HFF-Myc (cell line): ENCODE results near the gene ALX4.

Source experiments
- DNase-seq: peaks from one replicate; pipeline ENCODE4 v3.0.0-alpha.2; 2011; ENCODE audit warnings: low read depth; ENCODE audit errors: extremely low read depth
- H3K4me3 ChIP-seq: replicated peaks from 2 replicates; pipeline ENCODE4 v1.5.1; 2011; ENCODE audit warnings: low read depth, mild to moderate bottlenecking, control low read depth, low read length
- TF ChIP-seq, protein P1 (sequence below): IDR thresholded peaks from 2 replicates; pipeline ENCODE4 v1.5.1; 2012; ENCODE audit warnings: mild to moderate bottlenecking, low read depth, low read length, control low read depth; ENCODE audit errors: missing control alignments

Gene ALX4

DNA sequence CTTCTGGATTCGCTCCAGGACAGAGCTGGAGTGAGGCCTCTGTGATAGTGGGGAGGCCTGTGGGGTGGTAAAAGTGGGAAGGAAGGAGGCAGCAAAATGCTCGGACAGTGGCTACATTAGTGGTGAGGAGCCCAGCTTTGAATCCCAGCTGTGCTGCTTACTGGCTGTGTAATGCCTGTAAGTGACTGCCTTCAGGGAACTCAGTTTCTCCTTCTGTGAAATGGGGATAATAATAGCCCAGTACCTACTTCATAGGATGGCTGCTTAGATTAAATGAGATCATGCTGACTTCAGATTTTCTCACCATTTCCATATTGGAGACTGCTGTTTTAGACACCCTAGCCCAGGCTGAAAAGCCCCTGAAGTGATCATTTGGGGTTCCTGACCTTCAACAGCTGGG lies 8.4 kb upstream of the ALX4 start:
- H3K4me3 ChIP-seq, result no peak overlapping the region
- DNase-seq, result no peak
- TF ChIP-seq, protein P1, sequence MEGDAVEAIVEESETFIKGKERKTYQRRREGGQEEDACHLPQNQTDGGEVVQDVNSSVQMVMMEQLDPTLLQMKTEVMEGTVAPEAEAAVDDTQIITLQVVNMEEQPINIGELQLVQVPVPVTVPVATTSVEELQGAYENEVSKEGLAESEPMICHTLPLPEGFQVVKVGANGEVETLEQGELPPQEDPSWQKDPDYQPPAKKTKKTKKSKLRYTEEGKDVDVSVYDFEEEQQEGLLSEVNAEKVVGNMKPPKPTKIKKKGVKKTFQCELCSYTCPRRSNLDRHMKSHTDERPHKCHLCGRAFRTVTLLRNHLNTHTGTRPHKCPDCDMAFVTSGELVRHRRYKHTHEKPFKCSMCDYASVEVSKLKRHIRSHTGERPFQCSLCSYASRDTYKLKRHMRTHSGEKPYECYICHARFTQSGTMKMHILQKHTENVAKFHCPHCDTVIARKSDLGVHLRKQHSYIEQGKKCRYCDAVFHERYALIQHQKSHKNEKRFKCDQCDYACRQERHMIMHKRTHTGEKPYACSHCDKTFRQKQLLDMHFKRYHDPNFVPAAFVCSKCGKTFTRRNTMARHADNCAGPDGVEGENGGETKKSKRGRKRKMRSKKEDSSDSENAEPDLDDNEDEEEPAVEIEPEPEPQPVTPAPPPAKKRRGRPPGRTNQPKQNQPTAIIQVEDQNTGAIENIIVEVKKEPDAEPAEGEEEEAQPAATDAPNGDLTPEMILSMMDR, result no peak

DNA sequence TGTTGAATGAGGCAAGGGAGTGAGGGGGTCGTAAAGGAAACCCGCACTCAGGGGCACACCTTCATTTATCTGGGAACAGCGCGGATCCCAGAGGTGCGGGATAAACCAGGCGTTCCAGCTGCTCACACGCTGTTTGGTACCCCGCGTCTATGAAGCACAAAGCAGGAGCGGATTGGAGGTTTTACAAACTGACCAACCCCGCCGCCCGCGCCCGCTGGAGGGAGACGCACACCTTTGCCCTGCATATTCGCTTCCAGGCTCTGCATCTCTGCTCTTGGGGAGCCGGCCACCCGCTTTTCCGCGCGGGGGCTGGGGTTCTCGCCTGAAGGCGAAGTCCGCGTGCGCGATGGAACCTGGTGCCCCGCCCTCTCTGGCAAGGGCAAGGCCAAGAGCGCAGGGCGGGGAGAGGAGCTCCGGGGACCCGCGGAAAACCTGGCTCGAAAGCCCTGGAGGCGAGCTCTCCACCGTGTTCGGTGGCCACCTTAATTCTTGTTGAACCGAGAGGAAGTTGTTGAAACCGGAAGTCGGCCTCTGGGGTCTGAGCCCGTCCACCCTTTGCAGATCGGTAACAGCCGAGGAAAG lies 6.8 kb upstream of the ALX4 start:
- TF ChIP-seq, protein P1, result no peak
- peak overlapping the region; percentile 22; the same call in 1 of the 2 replicates for H3K4me3 ChIP-seq
- DNase-seq, result no peak

DNA sequence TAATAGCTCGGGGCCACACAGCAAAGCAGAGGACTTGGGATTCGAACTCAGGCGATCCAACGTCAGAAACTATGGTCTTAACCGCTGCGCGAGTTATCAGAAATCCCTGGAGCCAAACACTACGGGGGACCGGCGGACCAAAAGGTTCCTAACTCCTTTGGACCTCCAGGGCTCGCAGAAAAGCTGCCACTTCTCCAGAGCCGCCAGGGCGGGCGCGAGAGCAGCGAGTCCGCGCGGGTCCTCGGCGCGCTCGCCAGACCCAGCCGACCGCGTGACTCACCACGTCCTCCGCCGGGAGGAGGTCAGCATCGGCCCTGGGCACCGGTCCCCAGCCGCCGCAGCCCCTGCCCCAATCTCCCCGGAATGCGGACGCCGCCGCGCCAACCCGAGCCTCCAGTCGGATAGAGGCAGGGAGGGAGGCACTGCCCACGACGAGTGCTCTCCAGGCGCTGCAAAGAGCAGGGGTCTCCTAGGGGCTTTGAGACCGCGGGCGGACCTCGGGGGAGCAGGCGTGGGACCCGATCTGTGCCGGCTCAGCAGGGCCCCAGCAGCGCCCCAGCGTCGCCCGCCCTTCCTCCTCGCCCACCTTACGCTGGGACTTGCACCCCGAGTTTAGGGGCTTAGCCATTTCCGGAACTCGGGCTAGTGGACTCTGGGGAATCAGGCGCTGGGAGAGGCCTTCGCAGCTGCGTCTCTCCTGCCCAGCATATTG lies 6.2 kb upstream of the ALX4 start:
- H3K4me3 ChIP-seq, result peak overlapping the region; percentile 22
- no peak for DNase-seq
- TF ChIP-seq, protein P1, result no peak

DNA sequence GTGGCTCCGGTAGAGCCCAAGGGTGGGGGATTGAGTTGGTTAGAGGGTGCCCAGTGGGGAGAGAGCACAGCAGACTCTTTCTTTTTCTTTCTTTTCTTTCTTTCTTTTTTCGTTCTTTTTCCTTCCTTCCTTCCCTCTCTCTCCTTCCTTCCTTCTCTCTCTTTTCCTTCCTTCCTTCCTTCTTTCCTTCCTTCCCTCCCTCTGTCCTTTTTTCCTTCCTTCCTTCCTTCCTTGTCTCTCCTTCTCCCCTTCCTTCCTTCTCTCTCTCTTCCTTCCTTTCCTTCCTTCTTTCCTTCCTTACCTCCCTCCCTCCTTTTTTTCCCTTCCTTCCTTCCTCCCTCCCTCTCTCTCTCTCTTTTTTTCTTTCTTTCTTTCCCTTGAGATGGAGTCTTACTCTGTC lies 4.8 kb upstream of the ALX4 start:
- no peak for DNase-seq
- TF ChIP-seq, protein P1, result no peak
- H3K4me3 ChIP-seq, result no peak overlapping the region

DNA sequence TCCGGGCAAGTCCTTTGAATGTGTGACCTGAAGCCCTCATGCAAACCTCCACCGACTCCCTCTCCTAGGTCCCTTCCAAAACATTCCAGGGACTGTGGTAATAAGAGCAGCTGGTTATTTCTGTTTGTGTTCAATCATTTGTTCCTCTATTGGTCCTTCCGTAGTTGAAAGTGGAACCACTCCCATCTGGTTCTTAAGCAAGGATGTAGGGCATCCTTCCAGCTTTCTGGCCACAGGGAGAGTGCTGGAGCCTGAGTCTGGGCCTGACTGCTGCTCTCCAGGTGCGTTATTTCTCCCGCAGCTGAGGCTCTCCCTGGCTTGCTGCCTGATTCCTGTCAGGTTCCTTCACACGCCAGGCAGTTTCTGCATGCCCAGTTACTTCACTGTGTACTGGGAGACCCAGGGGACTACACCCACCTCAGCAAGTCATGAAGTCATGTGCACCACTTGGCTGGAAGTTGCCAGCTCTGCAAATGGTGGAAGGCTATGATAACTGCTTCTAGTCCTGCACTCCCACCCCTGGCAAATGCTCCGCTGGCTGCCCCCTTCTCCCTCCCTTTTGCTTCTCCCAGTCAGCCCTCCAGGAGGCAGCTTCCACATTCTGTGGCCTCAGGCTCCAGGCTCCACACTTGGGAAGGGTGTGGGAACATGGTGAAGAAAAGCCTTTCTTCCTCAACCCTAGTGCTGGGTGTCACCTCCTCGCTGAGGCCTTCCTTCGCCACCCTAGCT lies 4.0 kb upstream of the ALX4 start:
- TF ChIP-seq, protein P1, result no peak
- DNase-seq, result peak; percentile 20
- H3K4me3 ChIP-seq, result no peak overlapping the region

DNA sequence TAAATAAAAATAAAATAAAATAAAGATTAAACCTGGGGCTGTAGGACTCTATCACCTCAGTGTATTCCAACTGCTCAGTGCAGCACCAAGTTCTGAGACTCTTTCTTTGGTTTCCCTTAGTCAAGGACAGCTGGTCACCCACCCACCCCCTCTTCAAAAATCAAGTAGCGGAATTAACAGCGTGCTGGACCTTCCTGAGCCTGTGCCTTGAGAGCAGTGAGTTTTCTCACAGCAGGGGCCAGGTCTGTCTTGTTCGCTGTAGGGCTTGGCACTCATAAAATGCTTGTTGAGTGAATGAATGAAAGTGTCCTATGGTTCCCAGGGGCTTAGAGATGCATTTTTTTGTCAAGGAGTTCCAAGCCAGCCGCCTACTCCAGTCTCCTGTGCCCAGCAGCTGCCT lies 2.9 kb upstream of the ALX4 start:
- no peak for DNase-seq
- TF ChIP-seq, protein P1, result no peak
- no peak overlapping the region for H3K4me3 ChIP-seq
